GM23338 (cell line): ENCODE data around the gene FCN1. TPM values are rescaled to one million over a fixed set of nuclear protein-coding genes. Genes with fewer than 3 reads are reported as not detected.

Experiments used
- ATAC-seq: fragments of 200-7000 bp; cut with Tn5 transposase; 3 replicates; pipeline ENCODE4 v1.9.1; 2020
- DNase-seq: peaks from one replicate; pipeline ENCODE4 v3.0.0-alpha.2; 2015; ENCODE audit warnings: low spot score
- H2AFZ ChIP-seq: fragments of 200-600 bp; sonication (generic); 2 replicates; pipeline ENCODE4 v1.8.0; 2016; ENCODE audit warnings: antibody characterized with exemption, mild to moderate bottlenecking, moderate library complexity
- H3F3A ChIP-seq: fragments of 200-600 bp; sonication (generic); replicated peaks from 2 replicates; pipeline ENCODE4 v1.8.0; 2017; ENCODE audit warnings: antibody characterized with exemption, mixed run types, low read depth
- H3K27ac ChIP-seq: fragments of 200-600 bp; sonication (generic); 2 replicates; pipeline ENCODE4 v1.6.1; 2016; ENCODE audit warnings: low read depth
- H3K27me3 ChIP-seq: fragments of 200-600 bp; sonication (generic); 2 replicates; pipeline ENCODE4 v1.8.0; 2016; ENCODE audit warnings: mild to moderate bottlenecking, mixed run types, moderate library complexity; ENCODE audit not compliant: insufficient read depth
- H3K36me3 ChIP-seq: fragments of 200-600 bp; sonication (generic); 2 replicates; pipeline ENCODE4 v1.8.0; 2016; ENCODE audit warnings: mild to moderate bottlenecking; ENCODE audit not compliant: insufficient read depth
- H3K4me1 ChIP-seq: fragments of 200-600 bp; sonication (generic); 2 replicates; pipeline ENCODE4 v1.8.0; 2016; ENCODE audit warnings: mild to moderate bottlenecking, moderate library complexity; ENCODE audit not compliant: insufficient read depth
- H3K4me2 ChIP-seq: fragments of 200-600 bp; sonication (generic); 2 replicates; pipeline ENCODE4 v1.7.1; 2017; ENCODE audit warnings: mixed run types
- H3K4me3 ChIP-seq: fragments of 200-600 bp; sonication (generic); 2 replicates; pipeline ENCODE4 v1.6.1; 2016; ENCODE audit warnings: mixed run types
- H3K79me2 ChIP-seq: fragments of 200-600 bp; sonication (generic); replicated peaks from 2 replicates; pipeline ENCODE4 v1.8.0; 2017; ENCODE audit warnings: mild to moderate bottlenecking; ENCODE audit not compliant: insufficient read depth
- H3K9me2 ChIP-seq: fragments of 200-600 bp; sonication (generic); 2 replicates; pipeline ENCODE4 v1.8.0; 2017; ENCODE audit not compliant: insufficient read depth
- H4K20me1 ChIP-seq: fragments of 200-600 bp; sonication (generic); replicated peaks from 2 replicates; pipeline ENCODE4 v1.8.0; 2017; ENCODE audit warnings: mild to moderate bottlenecking; ENCODE audit not compliant: insufficient read depth
- H3K27ac Mint-ChIP-seq: 2 replicates; pipeline ENCODE4 v1.8.0; 2020; ENCODE audit warnings: inconsistent platforms, mild to moderate bottlenecking, moderate library complexity, mixed read lengths
- H3K27me3 Mint-ChIP-seq: 3 replicates; pipeline ENCODE4 v1.8.0; 2022; ENCODE audit warnings: low read depth, mild to moderate bottlenecking, moderate library complexity, mixed read lengths, inconsistent platforms; ENCODE audit not compliant: insufficient read depth, poor library complexity
- H3K36me3 Mint-ChIP-seq: 3 replicates; pipeline ENCODE4 v1.8.0; 2021; ENCODE audit warnings: low read depth, mild to moderate bottlenecking, inconsistent platforms, moderate library complexity, mixed read lengths
- H3K4me1 Mint-ChIP-seq: 3 replicates; pipeline ENCODE4 v1.8.0; 2020; ENCODE audit warnings: mild to moderate bottlenecking, inconsistent platforms, mixed read lengths
- H3K4me3 Mint-ChIP-seq: 3 replicates; pipeline ENCODE4 v1.8.0; 2021; ENCODE audit warnings: moderate library complexity, mild to moderate bottlenecking, inconsistent platforms, mixed read lengths
- H3K9me3 Mint-ChIP-seq: 3 replicates; pipeline ENCODE4 v1.8.0; 2020; ENCODE audit warnings: moderate library complexity, mild to moderate bottlenecking, inconsistent platforms, mixed read lengths
- CREB1 ChIP-seq: fragments of 250-450 bp; sonication (Bioruptor Pico); IDR thresholded peaks from 2 replicates; pipeline ENCODE4 v1.5.0; 2020; ENCODE audit warnings: low read depth, mild to moderate bottlenecking, moderate library complexity
- ETS1 ChIP-seq: IDR thresholded peaks from 2 replicates; pipeline ENCODE4 v1.6.1; 2016; ENCODE audit warnings: antibody characterized with exemption
- EZH2 ChIP-seq: fragments of 200-600 bp; sonication (generic); IDR thresholded peaks from one replicate; pipeline ENCODE4 v1.8.0; 2017; ENCODE audit warnings: antibody characterized with exemption, mild to moderate bottlenecking, low read depth; ENCODE audit not compliant: unreplicated experiment
- POLR2AphosphoS5 ChIP-seq: IDR thresholded peaks from 2 replicates; pipeline ENCODE4 v1.6.1; 2016; ENCODE audit warnings: antibody characterized with exemption, low read depth
- STAT1 ChIP-seq: IDR thresholded peaks from one replicate; pipeline ENCODE4 v1.6.1; 2016; ENCODE audit warnings: antibody characterized with exemption; ENCODE audit not compliant: unreplicated experiment
- ZNF114 ChIP-seq: fragments of 250-450 bp; sonication (Bioruptor Pico); IDR thresholded peaks from 2 replicates; pipeline ENCODE4 v1.5.0; 2020; ENCODE audit warnings: mild to moderate bottlenecking, moderate library complexity
- ZNF331 ChIP-seq: fragments of 250-450 bp; sonication (Bioruptor Pico); IDR thresholded peaks from 2 replicates; pipeline ENCODE4 v1.5.0; 2020; ENCODE audit warnings: low read depth, mild to moderate bottlenecking, moderate library complexity
- polyA plus RNA-seq: library from polyadenylated mRNA; unstranded; fragments of >200 nt; fragmentation: Nextera tagmentation; extraction: Ambion mirVana; gene quantifications from 2 replicates; pipeline ENCODE4 v1.2.1, GENCODE V29; 2016
- total RNA-seq: library from RNA; depleted of rRNA; stranded (reverse); fragments of >200 nt; shearing (Covaris generic); gene quantifications from 2 replicates; pipeline ENCODE4 v1.2.3, GENCODE V29; 2014

Gene FCN1
- total and polyA plus RNA-seq, 2 experiments from 2014 or later = not detected

GRCh38 chr9:134940236-134941208 is 22.8 kb upstream of the FCN1 start:
- no peak for ATAC-seq
- Mint-ChIP-seq H3K27me3 (peaks cover 8% of the 10 kb centered on the region), H3K9me3 (no peaks in the 10 kb centered on the region)

GRCh38 chr9:134939836-134940235 is 22.1 kb upstream of the FCN1 start:
- Mint-ChIP-seq H3K27ac (no peak overlapping the region), H3K9me3 (no peaks in the 10 kb centered on the region), H3K4me1 (peaks cover 10% of the 10 kb centered on the region), H3K36me3 (no peaks in the 10 kb centered on the region; the same call in 2 of the 3 replicates), H3K27me3 (peaks cover 10% of the 10 kb centered on the region), H3K4me3 (no peak overlapping the region)
- Histone ChIP-seq H3F3A (no peaks in the 10 kb centered on the region), H3K27me3 (no peaks in the 10 kb centered on the region), H3K36me3 (no peaks in the 10 kb centered on the region), H3K4me2 (no peak overlapping the region), H3K79me2 (no peaks in the 10 kb centered on the region), H3K4me1 (no peaks in the 10 kb centered on the region), H4K20me1 (no peaks in the 10 kb centered on the region), H2AFZ (no peak overlapping the region), H3K27ac (no peak overlapping the region), H3K4me3 (no peak overlapping the region), H3K9me2 (no peaks in the 10 kb centered on the region)
- TF ChIP-seq ZNF331 (CRISPR knock-in tag) (no peak), STAT1 (no peak), EZH2 (no peak), ZNF114 (CRISPR knock-in tag) (no peak), ETS1 (no peak), CREB1 (CRISPR knock-in tag) (no peak), POLR2AphosphoS5 (no peak)
- DNase-seq (no peak), ATAC-seq (no peak)

More at GRCh38 chr9:134940236-134941208, 22.8 kb upstream of the FCN1 start:
- Histone ChIP-seq H2AFZ (no peak overlapping the region), H3K4me2 (no peak overlapping the region), H3K9me2 (no peaks in the 10 kb centered on the region), H3K79me2 (no peaks in the 10 kb centered on the region), H3K4me1 (no peaks in the 10 kb centered on the region), H3K27me3 (no peaks in the 10 kb centered on the region), H4K20me1 (no peaks in the 10 kb centered on the region), H3K36me3 (no peaks in the 10 kb centered on the region), H3F3A (no peaks in the 10 kb centered on the region), H3K27ac (no peak overlapping the region), H3K4me3 (no peak overlapping the region)
- H3K36me3 Mint-ChIP-seq = no peaks in the 10 kb centered on the region; the same call in 2 of the 3 replicates
- TF ChIP-seq ETS1 = no peak
- TF ChIP-seq POLR2AphosphoS5 = no peak
- H3K4me3 Mint-ChIP-seq = no peak overlapping the region
- no peak overlapping the region for H3K27ac Mint-ChIP-seq
- peaks cover 8% of the 10 kb centered on the region for H3K4me1 Mint-ChIP-seq
- no peak for DNase-seq
